ENCODE data around the gene PKIG.

DNA sequence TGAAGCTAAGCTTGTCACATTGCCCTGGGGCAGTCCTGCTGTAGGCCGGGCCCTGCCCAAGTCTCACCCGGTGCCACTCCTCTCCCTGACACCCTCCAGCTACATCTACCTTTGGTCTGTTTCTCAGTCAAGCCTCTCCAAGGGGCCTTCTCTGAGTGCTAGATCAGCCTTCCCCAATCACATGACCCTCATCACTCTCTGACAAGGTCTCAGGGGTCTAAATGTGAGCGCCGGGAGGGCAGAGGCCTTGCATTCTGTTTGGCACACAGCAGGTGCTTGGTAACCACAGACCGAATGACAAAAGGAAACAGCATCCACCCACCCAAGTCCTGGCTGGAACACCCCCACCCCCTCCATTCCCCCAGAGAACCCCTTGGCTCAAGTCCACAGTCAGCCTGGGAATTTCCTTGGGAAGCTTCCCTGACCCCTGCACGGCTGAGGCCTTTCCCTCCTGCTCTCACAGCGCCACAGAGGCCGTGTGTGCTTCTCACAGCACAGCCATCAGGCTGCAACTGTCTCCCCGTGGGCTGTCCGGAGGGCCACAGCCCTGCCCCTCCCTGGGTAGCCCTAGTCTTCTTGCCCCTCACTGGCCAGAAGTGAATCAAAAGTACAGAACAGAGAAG is 32.9 kb downstream of the PKIG start:
- TF ChIP-seq, protein P1, sequence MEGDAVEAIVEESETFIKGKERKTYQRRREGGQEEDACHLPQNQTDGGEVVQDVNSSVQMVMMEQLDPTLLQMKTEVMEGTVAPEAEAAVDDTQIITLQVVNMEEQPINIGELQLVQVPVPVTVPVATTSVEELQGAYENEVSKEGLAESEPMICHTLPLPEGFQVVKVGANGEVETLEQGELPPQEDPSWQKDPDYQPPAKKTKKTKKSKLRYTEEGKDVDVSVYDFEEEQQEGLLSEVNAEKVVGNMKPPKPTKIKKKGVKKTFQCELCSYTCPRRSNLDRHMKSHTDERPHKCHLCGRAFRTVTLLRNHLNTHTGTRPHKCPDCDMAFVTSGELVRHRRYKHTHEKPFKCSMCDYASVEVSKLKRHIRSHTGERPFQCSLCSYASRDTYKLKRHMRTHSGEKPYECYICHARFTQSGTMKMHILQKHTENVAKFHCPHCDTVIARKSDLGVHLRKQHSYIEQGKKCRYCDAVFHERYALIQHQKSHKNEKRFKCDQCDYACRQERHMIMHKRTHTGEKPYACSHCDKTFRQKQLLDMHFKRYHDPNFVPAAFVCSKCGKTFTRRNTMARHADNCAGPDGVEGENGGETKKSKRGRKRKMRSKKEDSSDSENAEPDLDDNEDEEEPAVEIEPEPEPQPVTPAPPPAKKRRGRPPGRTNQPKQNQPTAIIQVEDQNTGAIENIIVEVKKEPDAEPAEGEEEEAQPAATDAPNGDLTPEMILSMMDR (conservative IDR thresholded peaks at IDR 0.05; ENCODE audit: low read length): no peak
- TF ChIP-seq EZH2phosphoT487 (IDR thresholded peaks at IDR 0.05; ENCODE audit: borderline replicate concordance): no peak

Measured in Loucy (cell line).